DMS153 treated with DMSO at 0.1 percent for 48 hours (cell line): ENCODE results near the gene TP53AIP1.

Experiments
- DNase-seq: peaks from one replicate; lab custom pipeline; 2025; ENCODE audit not compliant: unreplicated experiment; lab: John Stamatoyannopoulos, UW

TP53AIP1 gene

GRCh38 chr11:128891913-128892398 lies 50.7 kb downstream of the TP53AIP1 start:
- DNase-seq, result no peak

- DNase-seq, result no peak
Measured at GRCh38 chr11:128890543-128891368, 51.9 kb downstream of the TP53AIP1 start, which contains the start of gene KCNJ5. TSS of gene KCNJ5 (plus strand) at chr11:128891356. CDS start at chr11:128911274, 19,918 bp downstream.

GRCh38 chr11:128890216-128890542 lies 52.5 kb downstream of the TP53AIP1 start:
- no peak for DNase-seq

GRCh38 chr11:128889657-128890213 lies 52.9 kb downstream of the TP53AIP1 start:
- no peak for DNase-seq

GRCh38 chr11:128888034-128888985 lies 54.4 kb downstream of the TP53AIP1 start:
- no peak for DNase-seq

- peak; percentile 43 for DNase-seq
Measured at GRCh38 chr11:128886406-128887124, 56.1 kb downstream of the TP53AIP1 start.
